Stomach (tissue), 9 donors: Measurements from ENCODE around the gene CACNA2D3. TPM values are rescaled to one million over a fixed set of nuclear protein-coding genes. Genes with fewer than 3 reads are reported as not detected.

ENCODE experiments used
- DNase-seq, 2 donors: peaks; one replicate each; pipeline versions ENCODE4 v3.0.0 to v3.0.0-alpha.2; 2013 to 2019
- H3K27ac ChIP-seq, 5 donors: fragments of 200-600 bp in 4 of 5; sonication (generic) in 4 of 5; one replicate each; pipeline ENCODE4 v1.5.1; 2013 to 2019; ENCODE audit warnings: mild to moderate bottlenecking in 1 of 5, moderate library complexity in 1 of 5
- H3K27me3 ChIP-seq, 3 donors: fragments of 200-600 bp; sonication (generic); one replicate each; pipeline ENCODE4 v1.5.1; 2017 to 2019; ENCODE audit warnings: mixed run types in 1 of 3
- H3K36me3 ChIP-seq, 4 donors: fragments of 200-600 bp; sonication (generic); 1 replicate in 3 of 4; 2 replicates in 1 of 4; pipeline ENCODE4 v1.5.1; 2016 to 2019
- H3K4me1 ChIP-seq, 4 donors: fragments of 200-600 bp; sonication (generic); one replicate each; pipeline ENCODE4 v1.5.1; 2016 to 2019
- H3K4me3 ChIP-seq, 4 donors: fragments of 200-600 bp; sonication (generic) in 3 of 4; one replicate each; pipeline ENCODE4 v1.5.1; 2016 to 2019; ENCODE audit warnings: mild to moderate bottlenecking in 1 of 4
- H3K9me3 ChIP-seq, 4 donors: fragments of 200-600 bp; sonication (generic); one replicate each; pipeline ENCODE4 v1.5.1; 2016 to 2019
- CTCF ChIP-seq, 7 experiments: fragments of 450-650 bp in 4 of 7; fragments of 200-600 bp in 3 of 7; sonication (generic) in 3 of 7; IDR thresholded peaks; one replicate each; pipeline ENCODE4 v1.5.1; 2016 to 2019; ENCODE audit warnings: antibody characterized with exemption in 7 of 7, control low read depth in 2 of 7, mild to moderate bottlenecking in 1 of 7
- EP300 ChIP-seq: sonication (generic); formaldehyde crosslinking; IDR thresholded peaks from one replicate; pipeline ENCODE4 v1.6.1; 2017; ENCODE audit warnings: antibody characterized with exemption
- POLR2A ChIP-seq, 4 donors: fragments of 450-650 bp; IDR thresholded peaks; one replicate each; pipeline ENCODE4 v1.6.1; 2016; ENCODE audit warnings: antibody characterized with exemption in 4 of 4, control low read depth in 2 of 4, mild to moderate bottlenecking in 1 of 4, moderate library complexity in 1 of 4
- POLR2AphosphoS5 ChIP-seq, 3 donors: sonication (generic); formaldehyde crosslinking; IDR thresholded peaks; one replicate each; pipeline ENCODE4 v1.6.1; 2016; ENCODE audit warnings: antibody characterized with exemption in 3 of 3
- WGBS, 5 donors: extraction: QIAGEN DNeasy Blood & Tissue Kit in 3 of 5; methylation state at CpG; one replicate each; pipeline versions ENCODE4 v1.1.5 to v1.1.7; 2013 to 2018; 5-methylcytosine and 5-hydroxymethylcytosine counted together
- intact Hi-C: fragments of 100-400 bp; cut with DNase I; formaldehyde crosslinking; loops from one replicate; pipeline ENCODE4 v1.15.1; 2023; ENCODE audit warnings: low total_unique reads
- polyA plus RNA-seq, 3 donors: library from polyadenylated mRNA; stranded (reverse); fragments of 200-250 nt; gene quantifications; one replicate each; pipeline ENCODE4 v1.2.3, GENCODE V29; 2013
- total RNA-seq, 5 donors: library from RNA; depleted of rRNA; stranded (reverse); fragments of >200 nt; gene quantifications; one replicate each; pipeline versions ENCODE4 v1.1.0 to v1.2.3, GENCODE V29; 2014 to 2016
- donor health status: healthy with polysubstance abuse.
- donor health status: Bipolar disorder and iron deficiency.
- donor health status: healthy.

Gene CACNA2D3
- total and polyA plus RNA-seq, 8 donors, result 0.56 to 54.0 (median 2.9) TPM; not detected in 1

- Histone ChIP-seq H3K36me3 (no peaks in the 10 kb centered on the region), H3K4me3 (no peak overlapping the region), H3K4me1 (peaks cover 0 to 14% (median 0%) of the 10 kb centered on the region in 4 donors), H3K27me3 (no peaks in the 10 kb centered on the region), H3K9me3 (no peaks in the 10 kb centered on the region), H3K27ac (no peak overlapping the region)
- intact Hi-C loops, result no loop called here
- no peak for DNase-seq
- WGBS, 5 donors, result 74 to 87% (median 84%) methylated on average over 4 of the region's 4 CpGs
- TF ChIP-seq EP300 (no peak), POLR2A (IDR thresholded peaks at IDR 0.05) (no peak), POLR2AphosphoS5 (IDR thresholded peaks at IDR 0.05) (no peak), CTCF (IDR thresholded peaks at IDR 0.05) (no peak)
These were observed 473.7 kb downstream of the CACNA2D3 start for GRCh38 chr3:54596087-54596486.

- Histone ChIP-seq H3K27me3 (no peaks in the 10 kb centered on the region), H3K9me3 (no peaks in the 10 kb centered on the region), H3K4me1 (peaks cover 0 to 14% (median 0%) of the 10 kb centered on the region in 4 donors), H3K4me3 (no peak overlapping the region), H3K27ac (peak overlapping the region in 1 of 5 donors; percentile 41), H3K36me3 (no peaks in the 10 kb centered on the region)
- TF ChIP-seq CTCF (IDR thresholded peaks at IDR 0.05) (no peak), EP300 (no peak), POLR2AphosphoS5 (IDR thresholded peaks at IDR 0.05) (no peak), POLR2A (IDR thresholded peaks at IDR 0.05) (no peak)
- WGBS, 5 donors, result 48 to 74% (median 63%) methylated on average over 5 to 9 of the region's 9 CpGs
- peak in 1 of 2 donors; percentile 14 for DNase-seq
- intact Hi-C loops, result no loop called here
These were observed 477.4 kb downstream of the CACNA2D3 start for GRCh38 chr3:54599716-54600115.

- Histone ChIP-seq H3K4me3 (no peak overlapping the region), H3K27me3 (no peaks in the 10 kb centered on the region), H3K9me3 (no peaks in the 10 kb centered on the region), H3K36me3 (no peaks in the 10 kb centered on the region), H3K4me1 (peaks cover 0 to 14% (median 0%) of the 10 kb centered on the region in 4 donors), H3K27ac (peak overlapping the region in 1 of 5 donors; percentile 41)
- peak in 1 of 2 donors; percentile 14 for DNase-seq
- WGBS, 5 donors, result 51 to 74% (median 66%) methylated on average over 8 to 12 of the region's 12 CpGs
- intact Hi-C loops, result no loop called here
- TF ChIP-seq POLR2AphosphoS5 (IDR thresholded peaks at IDR 0.05) (no peak), POLR2A (IDR thresholded peaks at IDR 0.05) (no peak), CTCF (IDR thresholded peaks at IDR 0.05) (no peak), EP300 (no peak)
These were observed 478.3 kb downstream of the CACNA2D3 start for GRCh38 chr3:54600441-54601204.

GRCh38 chr3:54604495-54604894 lies 482.1 kb downstream of the CACNA2D3 start:
- no peak for TF ChIP-seq POLR2AphosphoS5 (IDR thresholded peaks at IDR 0.05)
- no peaks in the 10 kb centered on the region for H3K27me3 ChIP-seq
- H3K4me3 ChIP-seq, result no peak overlapping the region
- WGBS, 5 donors, result 78 to 91% (median 85%) methylated on average over 4 of the region's 4 CpGs
- no peak overlapping the region for H3K27ac ChIP-seq
- H3K4me1 ChIP-seq, result peaks cover 0 to 11% (median 0%) of the 10 kb centered on the region in 4 donors
- no peaks in the 10 kb centered on the region for H3K36me3 ChIP-seq
- no peak for DNase-seq
- intact Hi-C loops, result no loop called here
- H3K9me3 ChIP-seq, result peaks cover 0 to 5% (median 0%) of the 10 kb centered on the region in 4 donors

GRCh38 chr3:54608041-54608440 lies 485.7 kb downstream of the CACNA2D3 start:
- H3K4me3 ChIP-seq, result no peak overlapping the region
- DNase-seq, result no peak
- no peaks in the 10 kb centered on the region for H3K27me3 ChIP-seq
- intact Hi-C loops, result no loop called here
- no peaks in the 10 kb centered on the region for H3K36me3 ChIP-seq
- H3K9me3 ChIP-seq, result peaks cover 0 to 5% (median 0%) of the 10 kb centered on the region in 4 donors
- no peaks in the 10 kb centered on the region for H3K4me1 ChIP-seq
- no peak overlapping the region for H3K27ac ChIP-seq
- TF ChIP-seq POLR2A (IDR thresholded peaks at IDR 0.05) (no peak), POLR2AphosphoS5 (IDR thresholded peaks at IDR 0.05) (no peak)
